Activated CD8-positive, alpha-beta memory T cell treated with anti-CD3 and anti-CD28 coated beads, Interleukin-2, amount 50 U/mL, for 48 hours (primary cell): ENCODE data around the gene CIAO3.
A peak's percentile ranks its signal among the peaks of the same experiment; 100 is the strongest.
"Not testable (repeated sequence)": the region's sequence is repeated elsewhere in the genome, so short reads cannot be mapped to it uniquely, and the experiment has no call there.

Source experiments
- DNase-seq: peaks from one replicate; pipeline ENCODE4 v3.0.0-alpha.2; 2020

The CIAO3 gene

GRCh38 chr16:740764-741505 lies at the start of gene CIAO3:
Gene CIAO3 (minus strand): TSS chr16:740997. CDS start chr16:740985, 12 bp downstream.
- peak; percentile 99 for DNase-seq

- no peak for DNase-seq
Measured at GRCh38 chr16:790086-790485, 49.3 kb upstream of the CIAO3 start.

- no peak for DNase-seq
Measured at GRCh38 chr16:789191-789850, 48.5 kb upstream of the CIAO3 start.

- peak; percentile 96 for DNase-seq
Measured at GRCh38 chr16:788399-789126, 47.8 kb upstream of the CIAO3 start, which contains the start of gene CHTF18. Gene CHTF18 (plus strand): TSS chr16:788620. CDS start chr16:788685, 65 bp downstream.

GRCh38 chr16:787978-788398 lies 47.2 kb upstream of the CIAO3 start, which contains the start of gene RPUSD1:
Gene RPUSD1 (minus strand): TSS chr16:788381. CDS start chr16:787737, 644 bp downstream.
- no peak for DNase-seq

- no peak for DNase-seq
Measured at GRCh38 chr16:787321-787966, 46.6 kb upstream of the CIAO3 start.

- DNase-seq = peak; percentile 93
Measured at GRCh38 chr16:785563-786535, 45.1 kb upstream of the CIAO3 start.

GRCh38 chr16:784431-784830 lies 43.6 kb upstream of the CIAO3 start:
- DNase-seq = no peak

- DNase-seq = no peak
Measured at GRCh38 chr16:783404-784161, 42.8 kb upstream of the CIAO3 start.

- no peak for DNase-seq
Measured at GRCh38 chr16:782766-783403, 42.1 kb upstream of the CIAO3 start.

GRCh38 chr16:782258-782657 lies 41.5 kb upstream of the CIAO3 start:
- no peak for DNase-seq

GRCh38 chr16:781346-782010 lies 40.7 kb upstream of the CIAO3 start:
- no peak for DNase-seq

- DNase-seq = no peak
Measured at GRCh38 chr16:780296-780695, 39.5 kb upstream of the CIAO3 start.

GRCh38 chr16:779561-779960 lies 38.8 kb upstream of the CIAO3 start:
- DNase-seq = no peak

GRCh38 chr16:778909-779527 lies 38.2 kb upstream of the CIAO3 start:
- DNase-seq = no peak

- DNase-seq = no peak
Measured at GRCh38 chr16:778447-778846, 37.6 kb upstream of the CIAO3 start.

- no peak for DNase-seq
Measured at GRCh38 chr16:777826-778225, 37.0 kb upstream of the CIAO3 start.

- no peak for DNase-seq
Measured at GRCh38 chr16:776824-777223, 36.0 kb upstream of the CIAO3 start.

- DNase-seq = not testable (repeated sequence)
Measured at GRCh38 chr16:776298-776697, 35.5 kb upstream of the CIAO3 start.
